ENCODE results near the gene AGTRAP.

Gene AGTRAP

DNA sequence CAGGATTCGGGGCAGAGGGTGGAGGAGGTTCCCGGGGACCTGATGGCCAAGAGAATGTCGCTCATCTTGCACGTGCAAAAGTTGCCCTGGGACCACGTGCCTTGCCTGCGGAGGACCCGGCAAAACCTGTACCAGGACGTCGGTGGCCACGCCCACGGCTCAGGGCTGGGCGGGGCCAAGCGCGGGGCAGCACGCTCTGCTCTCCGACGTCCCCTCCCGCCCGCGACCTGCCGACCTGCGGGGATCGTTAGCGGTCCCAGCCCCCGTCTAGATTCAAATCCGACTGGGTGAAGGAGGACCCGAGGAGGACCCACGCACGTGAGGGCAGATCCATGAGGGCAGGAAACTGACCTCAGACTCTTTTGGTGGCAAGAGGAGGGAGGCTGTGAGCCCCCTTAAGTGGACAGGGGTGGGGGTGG is 26.1 kb downstream of the AGTRAP start, which contains the start of gene C1orf167:
Gene C1orf167 (plus strand): TSS at position 206 of the 419 bp plus-strand sequence. CDS start 2,208 bp downstream, outside the sequence.
- DNase-seq (ENCODE audit: low read depth): no peak

DNA sequence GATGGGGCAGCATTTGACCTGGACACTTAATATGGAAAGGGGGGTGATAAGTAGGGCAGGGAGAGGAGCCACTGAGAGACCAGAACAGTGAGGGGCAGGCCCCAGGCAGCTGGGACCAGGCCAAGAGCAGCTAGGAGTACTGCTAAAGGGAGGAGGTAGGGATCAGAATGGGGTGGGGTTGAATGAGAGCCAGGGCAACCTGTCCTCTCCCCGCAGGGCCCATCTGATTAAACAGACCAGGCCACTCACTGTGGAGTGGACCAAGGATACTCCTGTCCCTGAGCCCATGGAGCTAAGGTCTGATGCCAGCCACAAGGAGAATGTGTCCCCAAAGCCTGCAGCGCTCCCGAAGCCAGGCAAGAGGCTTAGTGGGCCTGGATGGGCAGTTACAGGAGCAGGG is 28.2 kb downstream of the AGTRAP start:
- DNase-seq (ENCODE audit: low read depth): no peak

DNA sequence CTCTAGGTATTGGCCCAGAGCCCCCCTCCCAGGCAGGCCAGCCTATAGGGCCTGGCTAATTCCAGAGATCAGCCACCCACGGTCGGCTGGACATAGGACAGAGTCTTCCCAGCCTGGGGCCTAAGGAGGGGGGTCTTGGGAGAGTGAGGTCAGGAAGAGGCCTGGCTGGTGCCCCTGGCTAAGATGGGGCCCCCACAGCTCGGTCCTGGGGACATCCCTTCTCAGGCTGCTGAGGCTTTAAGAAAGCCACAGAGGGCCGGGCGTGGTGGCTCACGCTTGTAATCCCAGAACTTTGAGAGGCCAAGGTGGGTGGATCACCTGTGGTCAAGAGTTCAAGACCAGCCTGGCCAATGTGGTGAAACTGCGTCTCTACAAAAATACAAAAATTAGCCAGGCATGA is 28.6 kb downstream of the AGTRAP start:
- no peak for DNase-seq (ENCODE audit: low read depth)

- no peak for DNase-seq (ENCODE audit: low read depth)
Measured at GRCh38 chr1:11765661-11766428, 29.9 kb downstream of the AGTRAP start.

GRCh38 chr1:11766429-11766776 is 30.5 kb downstream of the AGTRAP start:
- DNase-seq (ENCODE audit: low read depth): no peak

DNA sequence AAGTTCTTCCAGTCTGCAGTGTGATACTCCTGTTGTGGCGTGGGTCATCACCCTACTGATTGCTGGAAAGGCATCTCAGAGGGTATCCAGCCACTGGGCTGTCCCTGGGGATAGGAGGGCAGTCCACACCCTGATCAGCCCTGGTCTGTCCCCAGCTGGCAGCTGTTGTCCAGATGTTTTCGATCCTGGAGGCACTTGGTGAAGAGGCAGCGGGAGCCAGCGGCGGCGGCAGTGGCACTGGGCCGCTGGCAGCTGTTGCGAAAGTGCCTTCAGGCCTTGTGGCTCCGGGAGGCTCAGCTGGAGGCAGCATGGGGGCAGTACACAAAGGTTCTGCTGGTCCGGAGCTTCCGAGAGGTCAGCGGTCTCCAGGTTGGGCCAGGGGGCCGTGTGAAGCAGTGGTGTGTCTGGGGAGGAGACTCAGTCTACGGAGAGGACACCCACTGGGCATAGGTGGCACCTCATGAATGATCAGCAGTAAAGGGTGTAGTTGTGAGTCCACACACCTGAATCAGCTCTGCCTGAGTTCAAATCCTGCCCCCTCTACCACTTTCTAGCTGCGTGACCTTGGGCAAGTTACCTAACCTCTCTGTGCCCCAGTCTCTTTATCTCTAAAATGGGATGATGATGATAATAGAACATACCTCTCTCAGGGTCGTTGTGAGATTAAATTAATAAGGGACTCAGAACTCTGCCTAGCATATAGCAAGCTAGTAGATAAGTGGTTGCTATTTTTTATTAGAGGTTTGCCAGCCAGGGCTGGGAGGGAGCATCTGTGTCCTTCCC is 32.2 kb downstream of the AGTRAP start:
- DNase-seq (ENCODE audit: low read depth): no peak

DNA sequence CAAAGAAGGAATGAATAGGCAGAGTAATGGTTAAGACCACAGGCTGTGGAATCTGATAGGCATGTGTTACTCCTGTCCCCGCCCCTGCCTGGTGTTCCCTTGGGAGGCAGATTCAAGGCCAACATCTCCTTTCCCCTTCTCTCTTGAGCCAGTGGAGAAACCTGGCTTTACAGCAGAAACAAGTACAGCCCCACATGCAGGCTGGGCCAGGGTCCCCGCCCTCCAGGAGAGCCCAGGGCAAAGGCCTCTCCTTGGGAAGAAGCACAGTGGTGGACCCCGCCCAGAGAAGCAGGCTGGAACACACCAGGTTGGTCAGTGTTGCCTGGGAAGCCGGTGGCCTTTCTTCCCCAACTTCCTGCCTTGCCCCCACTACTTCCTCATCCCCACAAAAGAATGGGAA is 32.9 kb downstream of the AGTRAP start:
- DNase-seq (ENCODE audit: low read depth): no peak

DNA sequence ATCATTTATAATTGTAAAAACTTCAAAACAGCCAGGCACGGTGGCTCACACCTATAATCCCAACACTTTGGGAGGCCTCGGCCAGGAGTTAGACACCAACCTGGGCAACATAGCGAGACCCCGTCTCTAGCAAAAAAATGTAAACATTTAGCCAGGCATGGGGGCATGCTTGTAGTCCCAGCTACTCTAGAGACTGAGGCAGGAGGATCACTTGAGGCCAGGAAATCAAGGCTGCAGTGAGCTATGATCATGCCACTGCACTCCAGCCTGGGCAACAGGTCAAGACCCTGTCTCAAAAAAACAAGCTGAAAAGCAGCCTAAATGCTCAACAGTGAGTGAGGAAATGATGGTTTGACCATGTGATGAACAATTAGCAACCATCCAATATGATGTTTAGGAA is 33.3 kb downstream of the AGTRAP start:
- DNase-seq (ENCODE audit: low read depth): no peak

DNA sequence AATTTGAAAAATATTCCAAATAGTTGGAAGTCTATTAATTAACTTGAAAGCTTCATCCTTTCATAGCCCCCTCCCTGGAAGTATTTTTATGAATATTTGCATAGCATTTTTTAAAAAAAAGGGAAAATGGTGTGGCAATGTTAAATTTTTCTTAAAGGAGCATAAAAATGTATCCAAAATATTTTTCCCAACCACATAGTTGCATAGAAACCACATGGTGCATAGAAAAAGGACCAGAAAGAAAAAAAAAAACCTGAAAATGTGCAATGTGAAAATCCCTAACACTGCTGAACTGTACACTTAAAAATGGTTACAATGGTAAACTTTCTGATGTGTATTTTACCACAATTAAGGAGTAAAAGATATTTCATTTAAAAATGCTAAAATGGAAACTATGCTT is 34.1 kb downstream of the AGTRAP start:
- DNase-seq (ENCODE audit: low read depth): no peak

DNA sequence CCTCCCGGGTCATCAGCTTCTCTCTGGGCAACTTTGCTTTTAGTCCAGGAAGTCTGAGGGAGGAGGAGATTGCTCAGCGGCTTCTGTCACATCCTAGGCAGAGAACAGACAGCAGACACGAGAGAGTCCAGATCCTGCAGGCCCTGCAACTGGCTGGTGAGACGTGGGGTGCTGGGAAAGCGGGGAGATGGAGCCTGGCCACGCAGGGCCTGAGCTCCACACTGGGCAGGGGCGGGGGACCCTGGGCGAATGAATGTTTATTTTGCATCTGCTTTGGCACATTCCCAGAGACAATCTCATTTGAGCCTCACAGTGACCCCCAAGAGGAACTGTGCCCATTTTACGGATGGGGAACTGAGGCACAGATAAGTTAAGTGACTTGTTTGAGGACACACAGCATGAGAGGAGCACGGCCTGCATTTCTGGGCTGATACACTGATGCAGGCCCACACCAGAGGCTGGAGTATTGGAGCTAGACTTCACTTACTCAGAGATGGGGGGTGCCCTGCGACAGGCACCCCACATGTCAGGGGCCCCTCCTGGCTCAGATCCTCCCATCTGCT is 35.6 kb downstream of the AGTRAP start:
- DNase-seq (ENCODE audit: low read depth): no peak

GRCh38 chr1:11772458-11772857 is 36.5 kb downstream of the AGTRAP start:
- no peak for DNase-seq (ENCODE audit: low read depth)

DNA sequence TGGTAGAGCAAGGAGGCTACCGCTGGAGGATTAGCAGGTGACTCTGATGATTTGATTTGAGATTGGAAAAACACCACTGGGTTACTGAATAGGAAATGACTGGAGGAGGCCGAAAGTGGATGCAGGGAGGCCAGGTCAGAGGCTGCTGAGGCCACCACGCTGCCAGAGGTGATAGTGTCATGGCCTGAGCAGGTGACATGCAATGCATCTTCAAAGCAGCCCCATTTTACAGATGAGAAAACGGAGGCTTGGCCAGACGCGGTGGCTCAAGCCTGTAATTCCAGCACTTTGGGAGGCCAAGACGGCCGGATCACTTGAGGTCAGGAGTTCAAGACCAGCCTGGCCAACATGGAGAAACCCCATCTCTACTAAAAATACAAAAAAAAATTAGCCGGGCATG is 38.8 kb downstream of the AGTRAP start:
- no peak for DNase-seq (ENCODE audit: low read depth)

GRCh38 chr1:11777658-11778322 is 41.9 kb downstream of the AGTRAP start:
- DNase-seq (ENCODE audit: low read depth): no peak

DNA sequence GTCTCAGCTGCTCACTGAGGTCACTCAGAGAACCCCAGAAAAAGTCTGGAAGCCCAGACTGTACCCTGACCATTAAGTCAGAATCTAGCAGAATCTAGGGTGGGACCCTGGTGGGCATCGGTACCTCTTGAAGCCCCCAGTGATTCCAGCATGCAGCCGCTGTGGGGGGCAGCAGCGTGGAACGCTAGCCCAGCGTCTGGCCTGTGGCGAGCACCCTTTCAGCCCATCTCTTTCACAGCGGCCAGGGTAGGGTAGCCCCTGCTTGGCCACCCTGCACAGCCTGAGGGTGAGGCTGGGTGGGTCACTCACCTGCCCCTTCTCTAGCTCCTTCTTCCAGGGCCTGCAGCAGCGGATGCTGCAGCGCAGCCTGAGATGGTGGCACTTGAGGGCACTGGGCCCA is 42.4 kb downstream of the AGTRAP start:
- no peak for DNase-seq (ENCODE audit: low read depth)

DNA sequence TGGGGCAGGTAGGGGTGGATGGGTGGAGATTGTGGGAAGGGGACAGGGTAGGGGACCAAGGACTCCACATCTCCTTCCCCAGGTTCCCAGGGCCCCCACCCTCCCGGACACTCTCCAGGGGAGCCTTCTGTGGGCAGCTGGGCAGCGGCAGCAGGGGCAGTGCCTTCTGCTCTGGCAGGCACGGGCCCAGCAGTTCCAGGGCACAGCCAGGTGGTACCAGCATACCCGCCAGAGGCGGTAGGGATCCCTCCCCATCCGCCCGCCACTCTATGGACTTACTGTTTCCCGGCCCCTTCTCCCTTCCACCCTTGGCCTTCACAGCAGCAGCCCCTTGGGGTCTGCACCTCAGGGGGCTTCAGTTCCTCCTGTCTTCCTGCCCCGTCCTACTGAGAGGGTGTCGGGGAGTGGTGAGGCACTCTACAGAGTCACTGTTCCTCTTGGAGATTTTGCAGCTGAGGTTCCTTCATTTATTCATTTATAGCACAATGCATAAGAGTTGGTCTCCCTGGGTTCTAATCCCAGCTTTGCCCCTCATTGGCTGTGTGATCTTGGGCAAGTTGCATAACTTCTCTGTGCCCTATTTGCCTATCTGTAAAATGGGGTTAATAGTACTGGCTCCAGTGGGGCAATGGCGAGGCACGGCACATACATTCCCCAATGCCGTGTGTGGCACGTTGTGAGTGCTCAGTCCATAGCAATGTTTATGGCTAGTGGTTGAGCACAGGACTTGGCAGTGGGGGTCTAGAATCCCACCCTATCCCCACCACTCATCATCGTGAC is 43.1 kb downstream of the AGTRAP start:
- DNase-seq (ENCODE audit: low read depth): no peak

DNA sequence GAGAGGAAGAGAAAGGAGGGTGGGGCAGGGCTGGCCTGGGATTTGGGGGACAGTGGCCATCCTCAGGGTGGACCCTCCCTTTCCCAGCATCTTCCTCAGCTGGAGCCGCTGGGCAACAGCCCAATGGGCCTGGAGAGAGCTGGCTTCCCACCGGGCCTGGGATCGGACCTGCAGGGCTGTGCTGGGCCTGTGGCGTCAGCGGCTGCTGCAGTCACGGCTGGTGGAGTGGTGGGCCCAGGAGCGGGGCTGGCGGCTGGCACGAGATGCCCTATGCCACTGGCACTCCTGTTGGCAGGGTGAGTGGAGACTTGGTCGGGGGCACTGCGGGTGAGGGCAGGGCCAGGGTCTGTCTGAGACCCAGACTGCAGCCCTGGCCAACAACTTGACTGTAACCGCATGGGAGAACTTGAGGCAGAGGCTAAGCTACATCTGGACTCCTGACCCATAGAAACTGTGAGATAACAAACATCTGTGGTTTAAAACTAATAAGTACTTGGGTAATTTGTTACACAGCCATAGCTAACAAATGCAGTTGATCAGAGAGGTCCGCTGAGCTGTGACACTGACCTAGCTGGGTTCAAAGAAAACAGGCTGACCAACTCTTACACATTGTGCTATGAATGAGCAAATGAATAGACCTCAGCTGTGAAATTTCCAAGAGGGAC is 43.9 kb downstream of the AGTRAP start:
- DNase-seq (ENCODE audit: low read depth): no peak

GRCh38 chr1:11780380-11781147 is 44.6 kb downstream of the AGTRAP start:
- DNase-seq (ENCODE audit: low read depth): no peak

DNA sequence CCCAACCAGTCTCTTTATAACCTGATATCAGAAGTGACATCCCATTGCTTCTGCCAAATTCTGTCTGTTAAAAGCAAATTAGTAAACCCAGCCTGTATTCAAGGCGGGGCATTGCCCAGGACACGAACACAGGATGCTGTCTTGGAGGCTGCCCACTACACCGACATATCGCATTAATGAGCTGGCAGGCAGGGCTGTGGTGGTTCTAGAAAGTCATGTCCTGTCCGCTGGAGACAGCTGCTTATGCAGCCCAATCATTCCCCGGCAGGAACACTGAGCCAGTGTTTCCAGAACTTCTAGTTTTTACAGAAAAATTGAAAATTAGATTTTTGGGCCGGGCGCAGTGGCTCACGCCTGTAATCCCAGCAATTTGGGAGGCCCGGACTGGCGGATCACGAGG is 45.4 kb downstream of the AGTRAP start:
- DNase-seq (ENCODE audit: low read depth): no peak

DNA sequence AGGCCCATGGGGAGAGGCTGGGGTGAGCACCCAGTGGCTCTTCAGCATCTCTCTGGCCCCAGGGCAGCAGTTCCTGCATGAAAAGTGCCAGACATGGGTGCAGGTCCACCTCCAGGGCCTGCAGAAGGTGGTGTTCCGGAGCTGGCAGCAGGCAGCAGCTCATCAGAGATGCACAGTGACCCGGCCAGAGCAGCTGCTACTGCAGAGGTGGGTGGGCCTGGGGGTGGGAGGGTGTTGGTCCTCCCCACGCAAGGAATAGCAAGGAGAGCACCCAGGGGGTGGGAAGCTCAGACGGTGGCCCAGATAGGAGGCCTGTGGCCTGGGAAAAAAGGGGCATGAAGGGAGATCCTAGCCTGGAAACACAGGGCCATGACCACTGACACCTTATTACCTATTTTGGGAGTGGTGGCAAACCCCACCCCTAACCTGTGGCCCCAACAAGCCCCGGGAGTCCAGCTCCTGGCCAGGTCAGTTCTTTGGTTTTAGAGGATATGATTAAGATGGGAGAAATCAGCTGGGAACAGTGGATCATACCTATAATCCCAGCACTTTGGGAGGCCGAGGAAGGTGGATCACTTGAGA is 46.3 kb downstream of the AGTRAP start:
- DNase-seq (ENCODE audit: low read depth): no peak

DNA sequence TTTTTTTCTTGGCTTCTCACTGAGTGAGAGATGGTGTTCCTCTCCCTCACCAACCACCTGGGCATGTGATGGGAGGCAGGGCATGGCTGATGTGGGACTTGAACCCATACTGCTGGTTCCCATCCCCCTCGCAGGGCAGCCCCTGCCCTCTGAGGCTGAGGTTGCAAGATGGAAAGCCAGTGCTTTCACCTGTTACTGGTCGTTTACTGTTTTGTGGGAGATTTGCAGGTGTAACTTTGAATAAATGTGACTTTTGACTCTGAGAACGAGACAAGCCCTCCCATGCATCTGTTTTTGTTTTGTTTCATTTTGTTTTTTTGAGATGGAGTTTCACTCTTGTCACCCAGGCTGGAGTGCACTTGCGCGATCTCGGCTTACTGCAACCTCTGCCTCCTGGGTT is 47.6 kb downstream of the AGTRAP start:
- no peak for DNase-seq (ENCODE audit: low read depth)

All from HS-5 (cell line).